Testis (tissue), 2 donors: ENCODE results near the gene TPCN2.

ENCODE experiments used
- POLR2A ChIP-seq: fragments of 450-650 bp; IDR thresholded peaks from one replicate; pipeline ENCODE4 v1.6.1; 2017; ENCODE audit warnings: antibody characterized with exemption, mild to moderate bottlenecking, moderate library complexity
- TF ChIP-seq, protein P1 (sequence below), 3 experiments: fragments of 450-650 bp in 2 of 3; fragments of 200-600 bp in 1 of 3; sonication (generic) in 1 of 3; IDR thresholded peaks; one replicate each; pipeline ENCODE4 v1.5.1; 2016 to 2019; ENCODE audit warnings: antibody characterized with exemption in 3 of 3, mild to moderate bottlenecking in 2 of 3, moderate library complexity in 1 of 3

DNA sequence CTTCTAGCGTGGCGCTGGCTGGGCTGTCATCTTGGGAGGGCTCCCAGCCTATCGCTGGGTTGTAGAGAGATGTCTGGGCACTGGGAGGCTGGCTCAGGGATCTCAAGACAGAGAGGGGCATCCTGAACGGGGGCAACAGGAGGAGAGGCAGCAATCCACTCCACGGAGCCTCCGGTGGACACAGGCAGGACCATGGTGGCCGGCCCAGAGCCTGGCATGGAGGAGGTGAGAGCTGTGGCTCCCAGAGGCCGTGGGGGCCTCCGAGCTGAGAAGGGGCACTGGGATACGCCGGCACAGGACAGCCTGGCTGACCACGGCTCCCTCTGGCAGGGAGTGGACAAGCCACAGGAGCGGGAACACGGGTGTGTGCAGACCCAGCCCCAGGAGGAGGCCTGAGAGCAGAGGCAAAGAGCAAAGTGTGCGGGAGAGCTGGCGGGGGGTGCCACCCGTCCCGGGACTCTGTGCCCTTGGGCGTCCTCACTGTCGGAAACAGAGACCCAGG is 44.8 kb upstream of the TPCN2 start:
- TF ChIP-seq, protein P1, sequence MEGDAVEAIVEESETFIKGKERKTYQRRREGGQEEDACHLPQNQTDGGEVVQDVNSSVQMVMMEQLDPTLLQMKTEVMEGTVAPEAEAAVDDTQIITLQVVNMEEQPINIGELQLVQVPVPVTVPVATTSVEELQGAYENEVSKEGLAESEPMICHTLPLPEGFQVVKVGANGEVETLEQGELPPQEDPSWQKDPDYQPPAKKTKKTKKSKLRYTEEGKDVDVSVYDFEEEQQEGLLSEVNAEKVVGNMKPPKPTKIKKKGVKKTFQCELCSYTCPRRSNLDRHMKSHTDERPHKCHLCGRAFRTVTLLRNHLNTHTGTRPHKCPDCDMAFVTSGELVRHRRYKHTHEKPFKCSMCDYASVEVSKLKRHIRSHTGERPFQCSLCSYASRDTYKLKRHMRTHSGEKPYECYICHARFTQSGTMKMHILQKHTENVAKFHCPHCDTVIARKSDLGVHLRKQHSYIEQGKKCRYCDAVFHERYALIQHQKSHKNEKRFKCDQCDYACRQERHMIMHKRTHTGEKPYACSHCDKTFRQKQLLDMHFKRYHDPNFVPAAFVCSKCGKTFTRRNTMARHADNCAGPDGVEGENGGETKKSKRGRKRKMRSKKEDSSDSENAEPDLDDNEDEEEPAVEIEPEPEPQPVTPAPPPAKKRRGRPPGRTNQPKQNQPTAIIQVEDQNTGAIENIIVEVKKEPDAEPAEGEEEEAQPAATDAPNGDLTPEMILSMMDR (IDR thresholded peaks at IDR 0.05): no peak
- TF ChIP-seq POLR2A: no peak
